Endothelial cell of umbilical vein (primary cell): ENCODE results near the gene C2orf81. TPM values are rescaled to one million over a fixed set of nuclear protein-coding genes. Genes with fewer than 3 reads are reported as not detected.

Source experiments
- BruUV-seq: library from RNA; stranded (reverse); fragments of 400-500 nt; replicated peaks from 2 replicates; lab custom pipeline; 2021; lab: Mats Ljungman, UMichigan
- CTCF ChIA-PET: fragments of 300-600, 350-600 bp; sonication (Branson Sonifier 250); formaldehyde crosslinking; loops from one replicate; lab custom pipeline; 2021; ENCODE audit warnings: antibody characterized with exemption, inconsistent platforms; lab: Charles Lee
- POLR2A ChIA-PET: fragments of 300-600, 350-600 bp; sonication (Branson Sonifier 250); formaldehyde crosslinking; loops from one replicate; lab custom pipeline; 2021; ENCODE audit warnings: antibody characterized with exemption, inconsistent platforms; lab: Charles Lee
- DNase-seq: peaks from one replicate; pipeline ENCODE4 v3.0.0-alpha.2; 2011; ENCODE audit warnings: low read depth, low spot score
- FAIRE-seq: peaks from 2 replicates; lab custom pipeline; 2011; peaks lifted over from hg19 to GRCh38; lab: Jason Lieb, UNC
- H2AFZ ChIP-seq: 2 replicates; pipeline ENCODE4 v1.6.0; 2012; ENCODE audit warnings: low read depth, low read length, control low read depth, inconsistent platforms
- H3K27ac ChIP-seq: 2 replicates; pipeline ENCODE4 v1.5.1; 2011; ENCODE audit warnings: low read depth, mild to moderate bottlenecking, control low read depth, low read length, moderate library complexity; ENCODE audit not compliant: insufficient read depth
- H3K27me3 ChIP-seq, 2 experiments: 2 replicates each; pipeline versions ENCODE4 v1.6.0 to v1.6.1; 2011; ENCODE audit warnings: low read length in 2 of 2, mixed read lengths in 1 of 2; ENCODE audit not compliant: control insufficient read depth in 2 of 2, insufficient read depth in 2 of 2
- H3K36me3 ChIP-seq, 2 experiments: 2 replicates in 1 of 2; 3 replicates in 1 of 2; pipeline ENCODE4 v1.5.1; 2011; ENCODE audit warnings: low read length in 2 of 2, mild to moderate bottlenecking in 1 of 2, moderate library complexity in 1 of 2; ENCODE audit not compliant: control insufficient read depth in 2 of 2, insufficient read depth in 2 of 2; ENCODE audit errors: extremely low read depth in 1 of 2
- H3K4me1 ChIP-seq: 3 replicates; pipeline ENCODE4 v1.5.1; 2011; ENCODE audit warnings: mild to moderate bottlenecking, low read length; ENCODE audit not compliant: control insufficient read depth, insufficient read depth; ENCODE audit errors: extremely low read depth
- H3K4me2 ChIP-seq: 2 replicates; pipeline ENCODE4 v1.6.1; 2011; ENCODE audit warnings: low read length, control low read depth, mixed read lengths; ENCODE audit not compliant: insufficient read depth
- H3K4me3 ChIP-seq, 3 experiments: fragments of 200-600 bp in 1 of 3; sonication (generic), shearing (Covaris generic) in 1 of 3; replicated peaks in 1 of 3; 2 replicates each; pipeline ENCODE4 v1.5.1; 2011 to 2016; ENCODE audit warnings: control low read depth in 3 of 3, low read length in 3 of 3, mild to moderate bottlenecking in 2 of 3, inconsistent platforms in 1 of 3, low read depth in 1 of 3, moderate library complexity in 1 of 3; ENCODE audit not compliant: insufficient read depth in 1 of 3
- H3K79me2 ChIP-seq: 2 replicates; pipeline ENCODE4 v1.6.0; 2012; ENCODE audit warnings: low read length, inconsistent platforms; ENCODE audit not compliant: control insufficient read depth, insufficient read depth
- H3K9ac ChIP-seq: replicated peaks from 2 replicates; pipeline ENCODE3; 2011; ENCODE audit warnings: low read length, control low read depth; ENCODE audit not compliant: insufficient read depth; ENCODE audit errors: extremely low read depth
- H3K9me1 ChIP-seq: replicated peaks from 3 replicates; pipeline ENCODE4 v1.6.0; 2011; ENCODE audit warnings: mild to moderate bottlenecking, low read length; ENCODE audit not compliant: control insufficient read depth, insufficient read depth; ENCODE audit errors: extremely low read depth
- H3K9me3 ChIP-seq: replicated peaks from 2 replicates; pipeline ENCODE4 v1.5.1; 2012; ENCODE audit warnings: low read length, inconsistent platforms; ENCODE audit not compliant: control insufficient read depth, insufficient read depth
- H4K20me1 ChIP-seq: replicated peaks from 2 replicates; pipeline ENCODE3; 2011; ENCODE audit warnings: mild to moderate bottlenecking, low read length; ENCODE audit not compliant: control insufficient read depth, insufficient read depth; ENCODE audit errors: extremely low read depth
- CTCF ChIP-seq, 2 donors: IDR thresholded peaks; 1 replicate in 1 of 2; 2 replicates in 1 of 2; pipeline ENCODE4 v1.5.1; 2011; ENCODE audit warnings: low read length in 2 of 2, mild to moderate bottlenecking in 2 of 2, moderate library complexity in 2 of 2, control low read depth in 1 of 2, inconsistent platforms in 1 of 2, low read depth in 1 of 2; ENCODE audit not compliant: insufficient read depth in 1 of 2; ENCODE audit errors: extremely low read depth in 1 of 2
- EZH2 ChIP-seq: IDR thresholded peaks from 2 replicates; pipeline ENCODE4 v1.6.1; 2012; ENCODE audit warnings: borderline replicate concordance, low read depth, mild to moderate bottlenecking, moderate library complexity, low read length, inconsistent platforms; ENCODE audit not compliant: severe bottlenecking
- FOS ChIP-seq: IDR thresholded peaks from 2 replicates; pipeline ENCODE4 v1.6.1; 2011; ENCODE audit warnings: mild to moderate bottlenecking, low read length, moderate library complexity, borderline replicate concordance; ENCODE audit not compliant: insufficient read depth
- GATA2 ChIP-seq: IDR thresholded peaks from 2 replicates; pipeline ENCODE4 v1.7.0; 2011; ENCODE audit warnings: low read depth, mild to moderate bottlenecking, moderate library complexity, mixed read lengths, low read length; ENCODE audit not compliant: insufficient read length, insufficient read depth
- JUN ChIP-seq: IDR thresholded peaks from 2 replicates; pipeline ENCODE4 v1.6.1; 2011; ENCODE audit warnings: borderline replicate concordance, low read depth; ENCODE audit not compliant: insufficient read length, insufficient read depth
- MAX ChIP-seq: IDR thresholded peaks from 2 replicates; pipeline ENCODE4 v1.6.1; 2011; ENCODE audit not compliant: insufficient read depth, insufficient read length
- MYC ChIP-seq: IDR thresholded peaks from one replicate; pipeline ENCODE4 v1.6.1; 2011; ENCODE audit warnings: mild to moderate bottlenecking, low read depth, low read length
- POLR2A ChIP-seq: IDR thresholded peaks from 2 replicates; pipeline ENCODE4 v1.6.1; 2012; ENCODE audit warnings: low read depth, mild to moderate bottlenecking, control low read depth, low read length
- POLR2AphosphoS5 ChIP-seq: IDR thresholded peaks from 2 replicates; pipeline ENCODE4 v1.6.1; 2012; ENCODE audit warnings: low read depth, mild to moderate bottlenecking, control low read depth, low read length, moderate library complexity; ENCODE audit not compliant: insufficient read depth
- dilution Hi-C: fragments of 300-500 bp; cut with MboI; formaldehyde crosslinking; loops from one replicate; pipeline ENCODE4 v1.15.0; 2019; ENCODE audit warnings: low sequenced_read_pairs; ENCODE audit not compliant: extremely low pct_ligation_motif_present
- intact Hi-C: fragments of 100-400 bp; cut with micrococcal nuclease; formaldehyde crosslinking; loops from one replicate; pipeline ENCODE4 v1.10.0; 2022
- polyA plus RNA-seq, 4 experiments: library from polyadenylated mRNA; depleted of rRNA in 3 of 4; stranded (reverse) in 3 of 4; unstranded in 1 of 4; fragments of >200 nt; gene quantifications; 2 replicates each; pipeline versions ENCODE4 v1.2.1 to v1.2.3, GENCODE V29; 2011 to 2012; ENCODE audit warnings: missing spikeins in 1 of 4
- total RNA-seq: library from RNA; stranded (reverse); gene quantifications from 2 replicates; pipeline ENCODE4 v1.2.3, GENCODE V29; 2021

C2orf81 gene
- total and polyA plus RNA-seq, 2 donors (not counting 3 experiments of a cell fraction or from before 2014, with no cell fraction given) = 0.17 to 0.71 TPM

GRCh38 chr2:74450570-74451190 is 29.3 kb upstream of the C2orf81 start:
- Histone ChIP-seq H3K4me1 (peaks cover 6% of the 10 kb centered on the region), H3K27ac (no peak overlapping the region), H3K9ac (no peak overlapping the region), H2AFZ (no peak overlapping the region), H3K27me3 (peaks cover 4 to 8% of the 10 kb centered on the region in 2 experiments), H4K20me1 (no peaks in the 10 kb centered on the region), H3K79me2 (no peaks in the 10 kb centered on the region), H3K9me3 (no peaks in the 10 kb centered on the region), H3K4me3 (no peak overlapping the region), H3K9me1 (no peaks in the 10 kb centered on the region), H3K36me3 (no peaks in the 10 kb centered on the region), H3K4me2 (no peak overlapping the region)
- ChIA-PET POLR2A (no interaction called here), CTCF (interaction anchor here (0.7 kb wide), 1 partner anchor 116 kb away, joined by 3 read pairs; no protein-coding TSS in a partner anchor)
- intact Hi-C loops (no loop called here), dilution Hi-C loops (no loop called here)
- DNase-seq (no peak), FAIRE-seq (no peak)
- TF ChIP-seq MAX = no peak
- no peak for TF ChIP-seq MYC
- no peak for TF ChIP-seq JUN
- no peak for TF ChIP-seq FOS
- TF ChIP-seq EZH2 = no peak
- TF ChIP-seq CTCF (IDR thresholded peaks at IDR 0.05; ENCODE audit: extremely low read depth in 1 of 2, insufficient read depth in 1 of 2, low read depth in 1 of 2, low read length in 2 of 2) = no peak
- TF ChIP-seq GATA2 = no peak
- no peak for TF ChIP-seq POLR2AphosphoS5
- TF ChIP-seq POLR2A = no peak
- BruUV-seq = no TSS peak
